HG02642 (cell line): ENCODE measurements around the gene UBA5.

Experiments
- ATAC-seq: cut with Tn5 transposase; IDR thresholded peaks from one replicate; pipeline ENCODE4 v1.9.1; 2021; ENCODE audit warnings: mild to moderate bottlenecking; ENCODE audit not compliant: unreplicated experiment, poor library complexity

UBA5 gene

DNA sequence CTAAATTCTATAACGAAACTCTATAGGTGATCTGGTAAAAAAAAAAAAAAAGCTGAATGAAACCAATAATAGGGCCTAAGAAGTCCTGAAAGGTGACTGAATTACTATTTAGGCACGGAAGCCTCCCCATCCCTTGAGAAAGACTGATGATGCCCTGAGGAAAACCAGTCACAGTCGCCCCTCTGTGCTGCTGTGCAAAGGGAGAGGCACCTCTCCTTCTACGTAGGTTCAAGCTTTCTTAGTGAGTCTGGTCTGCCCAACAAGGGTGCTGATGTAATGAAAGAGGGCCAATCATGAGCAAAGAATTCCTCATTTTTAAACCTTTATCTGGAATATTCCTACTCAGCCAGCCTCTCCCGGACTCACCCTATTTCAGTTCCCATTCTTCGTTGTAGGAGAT is 50.2 kb downstream of the UBA5 start:
- ATAC-seq, result no peak

DNA sequence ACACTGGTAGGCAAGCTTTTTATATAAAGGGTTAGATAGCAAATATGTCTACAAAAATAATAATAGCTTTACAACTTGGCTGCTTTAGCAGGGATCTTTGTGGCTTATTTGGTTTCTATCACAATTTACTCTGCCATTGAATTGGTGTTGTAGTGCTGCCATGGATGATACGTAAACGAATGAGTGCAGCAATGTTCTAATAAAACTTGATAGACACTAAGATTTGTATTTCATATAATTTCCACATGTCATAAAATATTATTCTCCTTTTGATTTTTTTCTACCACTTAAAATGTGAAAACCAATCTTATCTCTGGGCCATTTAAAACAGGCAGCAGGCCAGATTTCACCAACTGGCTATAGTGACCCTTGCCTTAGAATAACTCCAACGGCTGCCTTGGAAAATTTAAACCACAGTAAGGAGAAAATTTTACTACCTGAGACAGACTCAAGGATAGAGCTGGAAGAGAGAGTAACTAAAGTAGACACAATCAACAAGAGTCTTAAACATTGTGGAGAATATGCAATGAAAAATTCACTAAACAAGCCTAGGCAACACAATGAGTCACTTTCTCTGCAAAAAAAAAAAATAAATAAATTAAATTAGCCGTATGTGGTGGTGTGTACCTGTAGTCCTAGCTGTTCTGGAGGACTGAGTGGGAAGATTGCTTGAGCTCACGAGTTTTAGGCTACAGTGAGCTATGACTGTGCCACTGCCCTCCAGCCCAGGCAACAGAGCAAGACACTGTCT is 54.0 kb downstream of the UBA5 start:
- ATAC-seq, result no peak

DNA sequence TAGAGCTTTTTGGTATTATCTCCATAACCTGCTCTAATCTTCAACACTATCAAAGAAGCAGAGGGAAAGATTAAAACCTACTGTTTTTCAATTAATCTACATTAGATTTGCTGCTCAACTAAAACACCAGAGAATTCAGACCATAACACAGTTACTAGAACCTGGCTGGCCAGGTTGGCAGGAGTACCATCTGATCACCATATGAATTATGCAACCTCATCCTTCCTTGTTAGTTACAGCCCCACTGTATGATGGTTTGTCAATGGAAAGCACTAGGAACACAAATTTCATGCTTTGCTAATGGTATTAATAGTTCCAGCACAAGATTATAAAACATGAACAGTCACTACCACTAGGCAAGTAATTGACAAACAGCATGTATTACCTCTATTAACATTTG is 56.2 kb downstream of the UBA5 start:
- ATAC-seq, result no peak

DNA sequence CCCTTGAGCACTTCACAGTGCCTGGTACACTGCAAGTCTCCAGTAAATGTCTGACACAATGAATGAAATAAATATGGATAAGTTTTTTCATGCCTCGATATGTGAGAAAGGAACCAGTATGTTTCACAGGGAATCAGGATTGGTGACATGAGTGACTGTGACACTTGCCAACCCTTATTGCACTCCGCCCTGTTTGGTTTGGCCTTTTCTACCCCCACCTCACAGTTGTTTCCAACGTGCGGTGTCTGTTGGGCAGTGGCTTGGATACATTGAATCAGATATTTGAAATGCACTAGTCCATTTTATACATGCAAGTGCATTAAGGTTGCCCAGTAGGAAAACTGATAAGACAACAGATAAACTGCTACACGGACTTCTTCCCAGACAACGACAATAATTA is 60.1 kb downstream of the UBA5 start:
- ATAC-seq, result no peak

DNA sequence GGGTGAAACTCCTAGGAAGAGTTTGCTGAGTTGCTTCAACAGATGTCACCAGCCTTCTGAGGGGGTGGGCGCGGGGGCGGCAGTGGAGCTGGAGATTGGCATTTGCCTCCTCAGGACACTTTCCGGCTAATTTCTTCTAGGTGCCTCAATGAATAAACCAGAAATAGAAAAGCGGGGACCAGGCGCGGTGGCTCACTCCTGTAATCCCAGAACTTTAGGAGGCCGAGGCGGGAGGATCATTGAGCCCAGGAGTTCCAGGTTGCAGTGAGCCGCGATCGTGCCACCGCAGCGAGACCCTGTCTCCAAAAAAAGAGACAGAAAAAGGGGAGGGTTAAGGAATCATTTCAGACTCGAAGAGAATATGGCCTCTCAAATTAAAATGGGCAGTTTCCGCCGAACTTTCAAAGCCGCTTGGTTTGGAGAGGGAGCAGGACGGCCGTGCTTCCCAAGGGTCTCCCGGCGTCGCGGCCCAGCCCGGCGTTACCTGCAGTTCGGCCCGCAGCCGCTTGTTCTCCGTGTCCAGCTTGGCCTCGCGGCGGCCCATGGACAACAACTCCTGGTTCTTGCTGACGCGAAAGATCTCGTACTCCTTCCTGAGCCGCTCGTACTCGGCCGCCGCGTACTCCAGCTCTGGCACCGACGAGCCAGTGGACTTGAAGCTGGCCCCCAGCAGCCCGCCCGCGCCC is 61.5 kb downstream of the UBA5 start:
- no peak for ATAC-seq

DNA sequence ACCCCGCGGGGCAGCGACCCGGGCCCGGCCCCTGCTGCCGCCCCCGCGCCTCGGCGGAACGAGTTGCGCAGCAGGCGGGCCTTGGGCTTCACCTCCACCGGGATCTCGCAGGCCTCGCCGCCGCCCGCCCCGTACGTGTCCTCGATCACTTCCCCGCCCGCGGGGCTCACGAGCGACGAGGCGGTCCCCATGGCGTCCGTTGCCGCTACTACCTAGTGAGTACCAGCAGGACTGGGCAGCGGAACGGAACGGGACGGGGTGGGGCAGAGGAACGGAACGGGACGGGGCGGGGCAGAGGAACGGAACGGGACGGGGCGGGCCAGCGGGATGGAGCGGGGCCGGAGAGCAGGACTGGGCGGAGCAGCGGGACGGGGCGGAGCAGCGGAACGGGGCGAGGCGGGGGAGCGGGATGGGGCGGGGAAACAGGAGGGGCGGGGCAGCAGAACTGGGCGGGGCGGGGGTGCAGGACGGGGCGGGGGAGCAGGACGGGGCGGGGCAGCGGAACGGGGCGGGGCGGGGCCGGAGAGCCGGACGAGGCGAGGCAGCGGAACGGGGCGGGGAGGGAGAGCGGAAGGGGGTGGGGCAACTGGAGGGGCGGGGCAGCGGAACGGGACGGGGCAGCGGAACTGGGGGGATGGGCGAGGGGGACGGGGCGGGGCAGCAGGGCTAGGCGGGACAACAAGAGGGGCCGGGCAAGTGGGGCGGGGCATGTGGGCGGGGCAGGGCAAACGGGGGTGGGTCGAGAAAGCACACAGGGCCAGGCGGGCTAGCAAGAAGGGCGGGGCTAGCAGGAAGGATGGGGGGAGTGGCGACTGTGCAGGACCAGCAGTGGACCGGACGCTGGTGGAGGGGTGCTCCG is 62.3 kb downstream of the UBA5 start, which contains the start of gene NPHP3:
TSS of gene NPHP3 (minus strand) at position 245 of the 859 bp plus-strand sequence. CDS start at position 191, 54 bp downstream.
- peak; percentile 86 for ATAC-seq

DNA sequence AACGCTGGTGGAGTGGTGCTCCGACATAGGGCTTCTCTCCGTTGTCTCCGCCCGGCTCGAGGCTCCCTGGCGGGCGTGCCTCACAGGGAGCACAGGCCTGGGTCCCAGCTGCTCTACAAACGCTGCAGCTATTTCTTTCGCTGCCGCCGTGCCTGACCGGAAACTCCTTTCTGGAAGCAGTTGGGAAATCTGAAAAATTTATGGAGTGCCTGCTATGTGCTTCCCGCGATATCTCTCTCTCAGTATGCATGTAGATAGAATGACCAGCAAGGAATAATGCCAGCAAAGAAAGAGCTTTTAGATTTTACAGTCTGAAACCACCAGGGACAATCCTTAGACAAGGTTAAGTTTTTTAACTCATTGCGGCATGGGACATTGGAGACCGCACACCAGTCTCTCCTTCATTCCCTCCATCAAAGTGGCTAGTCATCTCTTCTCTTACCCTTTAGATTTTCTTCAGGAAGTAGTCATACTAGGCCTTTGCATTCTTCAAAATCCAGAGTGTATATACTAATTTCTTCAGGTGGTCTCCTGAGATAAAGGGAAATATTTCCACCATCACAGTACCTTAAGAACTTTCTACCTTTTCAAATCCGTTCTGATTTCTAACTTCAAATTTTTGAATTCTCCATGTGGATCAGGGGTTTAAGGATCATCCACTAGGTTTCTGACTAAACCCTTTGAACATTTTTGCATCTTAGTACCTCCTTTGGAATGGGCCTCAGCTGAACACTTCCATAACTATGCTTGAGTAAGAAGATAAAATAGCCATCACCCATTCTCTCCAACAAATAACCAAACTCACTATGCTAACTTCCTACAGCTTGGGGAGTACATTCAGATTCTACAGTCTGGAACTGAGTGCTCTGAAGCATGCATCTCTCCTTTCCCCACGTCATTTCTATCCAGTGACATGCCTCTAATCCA is 63.2 kb downstream of the UBA5 start:
- ATAC-seq, result peak; percentile 1

DNA sequence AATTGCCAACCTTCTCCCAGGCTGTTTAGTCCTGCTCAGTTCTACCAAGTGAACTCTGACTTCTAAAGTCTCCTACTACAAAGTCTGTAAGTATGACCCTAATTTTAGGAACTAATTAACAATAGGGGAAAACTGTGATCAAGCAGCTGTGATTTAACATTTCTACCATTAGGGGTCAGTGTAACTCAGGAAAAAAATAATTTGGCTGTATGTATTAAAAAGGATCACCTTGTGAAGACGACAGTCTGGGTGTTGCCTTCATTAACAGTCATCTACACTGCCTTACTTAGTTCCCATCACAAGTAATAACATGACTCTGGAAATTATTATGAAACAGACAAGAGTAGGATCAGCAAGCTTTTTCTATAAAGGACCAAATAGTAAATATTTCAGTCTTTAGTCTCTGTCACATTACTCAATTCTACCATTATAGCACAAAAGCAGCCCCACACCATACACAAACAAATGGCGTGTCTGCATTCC is 66.3 kb downstream of the UBA5 start:
- ATAC-seq, result no peak
